Measurements from ENCODE around the gene MAPK8IP1. TPM values are rescaled to one million over a fixed set of nuclear protein-coding genes. Genes with fewer than 3 reads are reported as not detected.

The MAPK8IP1 gene
- total and polyA plus RNA-seq, 2 donors (not counting 1 experiment from before 2014, with no cell fraction given), result 2.1 to 4.0 TPM

- 95% methylated on average over 5 of the region's 6 CpGs for WGBS (ENCODE audit: insufficient coverage)
- Histone ChIP-seq H3K9me3 (ENCODE audit: control extremely low read depth in 1 of 3, control insufficient read depth in 2 of 3, insufficient read depth in 1 of 3, low read length in 2 of 3) (peaks cover 0 to 12% (median 0%) of the 10 kb centered on the region in 3 donors), H3K27me3 (replicated peaks in 1 of 4; ENCODE audit: control extremely low read depth in 1 of 4, control insufficient read depth in 3 of 4, insufficient read depth in 4 of 4, low read length in 3 of 4) (peaks cover 0 to 53% (median 23%) of the 10 kb centered on the region in 4 experiments), H4K20me1 (ENCODE audit: control insufficient read depth, insufficient read depth, low read length, poor library complexity, severe bottlenecking) (no peaks in the 10 kb centered on the region), H3K4me1 (ENCODE audit: control insufficient read depth in 2 of 2, insufficient read depth in 2 of 2, low read length in 2 of 2) (peaks cover 12 to 17% of the 10 kb centered on the region in 2 donors), H3K4me2 (replicated peaks; ENCODE audit: low read depth, low read length, poor library complexity, severe bottlenecking) (no peak overlapping the region), H3K9ac (ENCODE audit: low read length) (no peak overlapping the region), H2AFZ (ENCODE audit: insufficient read depth, low read depth, low read length, poor library complexity, severe bottlenecking) (no peak overlapping the region), H3K36me3 (replicated peaks in 1 of 2; ENCODE audit: control extremely low read depth in 1 of 2, control insufficient read depth in 1 of 2, extremely low read depth in 1 of 2, insufficient read depth in 2 of 2, low read length in 1 of 2) (no peaks in the 10 kb centered on the region), H3K27ac (ENCODE audit: low read length in 2 of 2) (no peak overlapping the region), H3K4me3 (ENCODE audit: control extremely low read depth in 1 of 5, extremely low read depth in 1 of 5, insufficient read depth in 1 of 5, low read depth in 2 of 5, low read length in 4 of 5) (no peak overlapping the region), H3K79me2 (ENCODE audit: control insufficient read depth, insufficient read depth, low read length) (no peaks in the 10 kb centered on the region)
- POLR2A ChIA-PET, result no interaction called here
- intact Hi-C loops (cut with micrococcal nuclease), result no loop called here
- H3K27me3 Mint-ChIP-seq, result peaks cover 35% of the 10 kb centered on the region
- H3K4me1 Mint-ChIP-seq, result peaks cover 12% of the 10 kb centered on the region
- H3K27ac Mint-ChIP-seq, result no peak overlapping the region
- TF ChIP-seq CTCF (IDR thresholded peaks at IDR 0.05) (no peak), EZH2 (IDR thresholded peaks at IDR 0.05; ENCODE audit: borderline replicate concordance, insufficient read depth, low read depth, low read length, poor library complexity, severe bottlenecking) (no peak)
- CTCF ChIA-PET, result interaction anchor here (0.7 to 3.3 kb wide), 3 partner anchors 20 to 106 kb away, joined by 3 to 12 read pairs (median 3); partner anchors contain the start of gene PEX16
- no peaks in the 10 kb centered on the region for H3K9me3 Mint-ChIP-seq (ENCODE audit: insufficient read depth)
- no peak for DNase-seq
- no peak for ATAC-seq (ENCODE audit: low read depth)
- no peak overlapping the region for H3K4me3 Mint-ChIP-seq
These were observed 12.1 kb downstream of the MAPK8IP1 start for GRCh38 chr11:45897556-45897955.

GRCh38 chr11:45899086-45899447, 13.6 kb downstream of the MAPK8IP1 start:
- ATAC-seq (ENCODE audit: low read depth) (no peak), DNase-seq (no peak)
- ChIA-PET POLR2A (interaction anchor here (0.6 to 1.2 kb wide), 2 partner anchors 31 to 957 kb away, joined by 3 to 4 read pairs; no protein-coding TSS in a partner anchor), CTCF (interaction anchor here (1.2 to 3.3 kb wide), 4 partner anchors 19 to 108 kb away, joined by 3 to 12 read pairs (median 4); partner anchors contain the start of gene PEX16)
- Mint-ChIP-seq H3K9me3 (ENCODE audit: insufficient read depth) (no peaks in the 10 kb centered on the region), H3K27me3 (peaks cover 28% of the 10 kb centered on the region), H3K4me1 (peaks cover 12% of the 10 kb centered on the region), H3K27ac (no peak overlapping the region), H3K4me3 (peak overlapping the region; percentile 81)
- no peaks in the 10 kb centered on the region for H3K79me2 ChIP-seq (ENCODE audit: control insufficient read depth, insufficient read depth, low read length)
- H3K36me3 ChIP-seq (replicated peaks in 1 of 2; ENCODE audit: control extremely low read depth in 1 of 2, control insufficient read depth in 1 of 2, extremely low read depth in 1 of 2, insufficient read depth in 2 of 2, low read length in 1 of 2), result no peaks in the 10 kb centered on the region
- H2AFZ ChIP-seq (ENCODE audit: insufficient read depth, low read depth, low read length, poor library complexity, severe bottlenecking), result peak overlapping the region; percentile 73
- H3K27me3 ChIP-seq (replicated peaks in 1 of 4; ENCODE audit: control extremely low read depth in 1 of 4, control insufficient read depth in 3 of 4, insufficient read depth in 4 of 4, low read length in 3 of 4), result peaks cover 0 to 47% (median 21%) of the 10 kb centered on the region in 4 experiments
- TF ChIP-seq EZH2 (IDR thresholded peaks at IDR 0.05; ENCODE audit: borderline replicate concordance, insufficient read depth, low read depth, low read length, poor library complexity, severe bottlenecking) (no peak), CTCF (IDR thresholded peaks at IDR 0.05) (no peak)
- 13% methylated on average over 3 of the region's 3 CpGs for whole genome bisulfite sequencing (ENCODE audit: insufficient coverage)
- peaks cover 0 to 12% (median 0%) of the 10 kb centered on the region in 3 donors for H3K9me3 ChIP-seq (ENCODE audit: control extremely low read depth in 1 of 3, control insufficient read depth in 2 of 3, insufficient read depth in 1 of 3, low read length in 2 of 3)
- no peaks in the 10 kb centered on the region for H4K20me1 ChIP-seq (ENCODE audit: control insufficient read depth, insufficient read depth, low read length, poor library complexity, severe bottlenecking)
- H3K4me2 ChIP-seq (replicated peaks; ENCODE audit: low read depth, low read length, poor library complexity, severe bottlenecking), result peak overlapping the region; percentile 93
- intact Hi-C loops (cut with micrococcal nuclease), result loop anchor here (1.0 kb wide), 4 partner anchors 14 to 52 kb away; partner anchors contain the start of genes CRY2 and MAPK8IP1
- H3K27ac ChIP-seq (ENCODE audit: low read length in 2 of 2), result no peak overlapping the region
- H3K9ac ChIP-seq (ENCODE audit: low read length), result peak overlapping the region; percentile 66
- H3K4me1 ChIP-seq (ENCODE audit: control insufficient read depth in 2 of 2, insufficient read depth in 2 of 2, low read length in 2 of 2), result peaks cover 12 to 17% of the 10 kb centered on the region in 2 donors
- H3K4me3 ChIP-seq (ENCODE audit: control extremely low read depth in 1 of 5, extremely low read depth in 1 of 5, insufficient read depth in 1 of 5, low read depth in 2 of 5, low read length in 4 of 5), result peak overlapping the region in 4 of 5 experiments; percentile 37 to 59 (median 50)

Measured in B cell (primary cell).